HG02943 (cell line): ENCODE data around the gene CD3E.
"Not testable (repeated sequence)": the region's sequence is repeated elsewhere in the genome, so short reads cannot be mapped to it uniquely, and the experiment has no call there.

Experiments
- ATAC-seq: cut with Tn5 transposase; IDR thresholded peaks from one replicate; pipeline ENCODE4 v1.9.1; 2021; ENCODE audit warnings: mild to moderate bottlenecking, low read depth, moderate library complexity; ENCODE audit not compliant: unreplicated experiment

Gene CD3E

DNA sequence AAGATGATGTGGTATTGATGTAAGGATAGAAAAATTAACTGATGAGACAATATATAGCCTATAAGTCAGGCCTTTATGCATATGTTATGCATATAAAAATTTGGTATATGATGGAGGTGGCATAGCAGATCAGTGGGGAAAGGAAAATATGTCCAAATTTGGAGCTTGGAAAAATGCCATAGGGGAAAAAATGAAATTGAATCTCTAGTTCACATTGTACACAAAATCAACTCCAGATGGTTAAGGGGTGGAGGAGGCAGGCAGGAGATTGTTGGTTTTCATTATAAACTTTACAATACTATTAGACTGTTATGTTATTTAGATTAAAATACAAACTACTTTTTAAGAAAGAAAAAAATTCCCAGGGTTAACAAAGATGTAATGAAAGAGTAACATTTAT is 15.1 kb upstream of the CD3E start:
- no peak for ATAC-seq

- ATAC-seq = no peak
Measured at GRCh38 chr11:118290923-118291322, 13.6 kb upstream of the CD3E start.

DNA sequence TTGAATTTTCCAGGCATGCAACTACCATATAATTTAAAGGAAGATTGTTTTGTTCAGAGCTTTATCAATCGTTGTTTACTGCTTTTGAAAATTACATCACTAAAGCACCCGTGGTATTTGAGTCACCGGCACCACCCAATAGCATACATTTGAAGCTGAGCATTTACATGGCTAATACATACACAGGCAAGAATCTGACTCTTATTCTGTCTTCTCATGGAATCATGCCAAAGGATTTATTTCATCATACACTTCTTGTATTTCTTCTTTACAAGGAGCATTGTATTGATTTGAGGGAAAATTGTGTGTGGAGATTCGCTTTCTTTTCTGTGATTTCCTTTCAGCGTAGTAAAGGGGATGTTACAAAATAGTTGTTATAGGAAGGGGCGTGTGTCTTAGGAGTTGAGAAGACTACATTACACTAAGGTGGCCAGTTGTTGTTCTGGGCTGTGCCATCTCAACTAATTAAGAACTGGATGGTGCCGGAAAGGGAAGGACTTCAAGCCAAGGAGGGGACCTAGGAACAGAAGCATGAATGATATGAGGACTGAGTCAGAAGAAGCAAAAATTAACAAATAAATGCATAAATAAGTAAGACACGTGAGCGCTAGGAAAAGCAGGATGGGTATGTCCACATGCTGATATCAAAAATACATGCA is 12.9 kb upstream of the CD3E start:
- ATAC-seq = no peak

DNA sequence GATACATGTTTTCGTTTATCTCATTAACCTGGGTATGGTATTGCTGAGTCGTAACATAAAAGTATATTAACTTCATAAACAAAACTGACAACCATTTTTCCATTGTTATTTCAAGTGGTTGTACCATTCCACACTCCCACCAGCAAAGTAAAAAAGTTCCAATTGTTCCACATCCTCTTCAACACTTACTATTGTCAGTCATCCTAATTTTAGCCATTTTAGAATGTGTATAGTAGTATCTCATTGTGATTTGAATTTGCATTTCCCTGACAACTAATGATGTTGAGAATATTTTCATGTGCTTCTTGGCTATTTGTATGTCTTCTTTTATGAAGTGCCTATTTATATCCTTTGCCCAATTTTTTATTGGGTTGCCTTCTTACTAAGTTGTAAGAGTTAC is 10.5 kb upstream of the CD3E start:
- no peak for ATAC-seq

GRCh38 chr11:118295199-118295598 is 9.3 kb upstream of the CD3E start:
- no peak for ATAC-seq

- ATAC-seq = no peak
Measured at GRCh38 chr11:118295815-118296454, 8.6 kb upstream of the CD3E start.

- ATAC-seq = no peak
Measured at GRCh38 chr11:118301600-118302195, 2.8 kb upstream of the CD3E start.

DNA sequence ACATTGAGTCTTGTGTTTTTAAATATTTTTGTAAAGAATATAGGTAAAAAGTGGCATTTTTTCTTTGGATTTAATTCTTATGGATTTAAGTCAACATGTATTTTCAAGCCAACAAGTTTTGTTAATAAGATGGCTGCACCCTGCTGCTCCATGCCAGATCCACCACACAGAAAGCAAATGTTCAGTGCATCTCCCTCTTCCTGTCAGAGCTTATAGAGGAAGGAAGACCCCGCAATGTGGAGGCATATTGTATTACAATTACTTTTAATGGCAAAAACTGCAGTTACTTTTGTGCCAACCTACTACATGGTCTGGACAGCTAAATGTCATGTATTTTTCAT is 333 bp upstream of the CD3E start:
- no peak for ATAC-seq

DNA sequence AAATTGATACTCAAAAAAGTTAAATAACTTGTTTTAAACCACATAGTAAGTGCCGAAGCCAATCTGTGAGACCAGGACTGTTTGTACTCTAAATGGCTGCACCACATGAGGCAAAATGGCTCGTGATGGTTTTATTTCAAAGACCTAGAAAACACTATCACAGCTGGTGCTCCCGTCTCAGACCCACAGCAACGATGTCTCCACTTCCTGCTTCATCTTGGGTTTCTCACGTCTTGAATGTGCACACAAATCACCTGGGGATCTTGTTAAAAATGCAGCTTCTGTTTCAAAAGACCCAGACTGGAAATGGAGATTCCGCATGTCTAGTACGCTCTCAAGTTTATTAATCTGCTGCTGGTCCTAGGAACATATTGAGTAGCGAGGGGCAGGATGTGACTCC is 1.2 kb downstream of the CD3E start:
- ATAC-seq = no peak

DNA sequence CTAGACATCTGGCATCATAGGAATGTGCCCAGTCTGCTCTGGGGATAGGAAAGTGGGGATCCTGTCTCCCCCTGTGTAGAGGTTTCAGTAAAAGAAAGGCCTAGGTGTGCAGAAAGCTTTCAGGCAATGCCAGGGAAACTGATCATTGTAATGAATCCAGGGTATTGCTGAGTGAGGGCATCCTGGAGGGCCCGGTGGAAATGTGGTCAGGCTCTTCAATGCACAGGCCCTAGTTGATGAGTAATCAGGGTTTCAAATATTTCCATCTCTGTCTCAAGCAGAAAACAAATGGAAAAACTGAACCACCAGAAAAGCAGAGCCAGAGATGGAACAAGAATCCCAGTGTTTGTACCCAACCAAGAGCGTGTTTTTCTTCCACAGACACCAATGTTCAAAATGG is 2.0 kb downstream of the CD3E start:
- ATAC-seq = no peak

DNA sequence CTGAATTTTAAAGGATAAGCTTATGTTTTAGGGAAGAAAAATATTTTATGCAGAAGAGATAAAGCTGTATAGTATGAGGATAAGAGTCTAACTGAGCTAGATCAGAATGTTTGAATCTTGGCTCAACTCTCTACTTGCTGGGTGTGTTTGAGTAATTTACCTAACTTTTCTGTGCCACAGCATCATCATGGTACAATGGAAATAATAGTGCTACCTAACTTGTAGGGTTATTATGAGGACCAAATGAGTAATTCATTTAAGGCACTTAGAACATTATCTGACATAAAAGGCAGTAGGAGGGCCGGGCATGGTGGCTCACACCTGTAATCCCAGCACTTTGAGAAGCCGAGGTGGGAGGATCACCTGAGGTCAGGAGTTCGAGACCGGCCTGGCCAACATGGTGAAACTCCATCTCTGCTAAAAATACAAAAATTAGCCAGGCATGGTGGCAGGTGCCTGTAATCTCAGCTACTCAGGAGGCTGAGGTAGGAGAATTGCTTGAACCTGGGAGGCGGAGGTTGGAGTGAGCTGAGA is 4.5 kb downstream of the CD3E start:
- not testable (repeated sequence) for ATAC-seq

- no peak for ATAC-seq
Measured at GRCh38 chr11:118310271-118310670, 5.7 kb downstream of the CD3E start.

DNA sequence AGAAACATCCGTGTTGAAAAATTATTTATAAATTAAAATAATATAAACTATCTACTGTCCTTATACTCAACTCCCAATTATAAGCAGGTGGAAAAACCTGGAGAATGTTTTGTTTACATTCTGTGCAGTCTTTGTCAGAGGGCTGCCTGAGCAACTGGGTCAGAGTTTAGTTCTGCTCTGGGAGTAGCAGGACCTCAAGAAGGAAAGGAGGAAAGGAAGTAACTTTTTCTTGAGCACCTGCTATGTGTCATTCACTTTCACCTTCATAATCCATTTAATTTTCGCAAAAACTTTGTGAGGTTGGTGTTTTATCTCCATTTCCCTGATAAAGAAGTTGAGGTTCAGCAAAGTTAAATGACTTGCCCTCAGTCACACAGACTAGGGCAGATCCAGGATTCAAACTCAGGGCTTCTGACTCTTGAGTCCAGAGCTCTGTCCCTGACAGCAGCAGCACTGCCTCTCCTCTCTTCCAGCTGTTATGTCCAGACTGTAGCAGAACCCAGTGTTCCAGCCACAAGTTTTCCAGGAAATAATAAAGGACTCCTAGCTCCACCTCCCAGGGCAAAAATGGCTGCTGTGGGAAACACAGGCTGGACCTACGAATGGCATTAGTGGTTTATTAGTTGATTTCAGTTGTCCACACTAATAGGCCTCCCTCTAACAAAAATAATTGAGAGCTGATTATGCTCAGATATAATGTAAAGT is 6.4 kb downstream of the CD3E start:
- no peak for ATAC-seq

DNA sequence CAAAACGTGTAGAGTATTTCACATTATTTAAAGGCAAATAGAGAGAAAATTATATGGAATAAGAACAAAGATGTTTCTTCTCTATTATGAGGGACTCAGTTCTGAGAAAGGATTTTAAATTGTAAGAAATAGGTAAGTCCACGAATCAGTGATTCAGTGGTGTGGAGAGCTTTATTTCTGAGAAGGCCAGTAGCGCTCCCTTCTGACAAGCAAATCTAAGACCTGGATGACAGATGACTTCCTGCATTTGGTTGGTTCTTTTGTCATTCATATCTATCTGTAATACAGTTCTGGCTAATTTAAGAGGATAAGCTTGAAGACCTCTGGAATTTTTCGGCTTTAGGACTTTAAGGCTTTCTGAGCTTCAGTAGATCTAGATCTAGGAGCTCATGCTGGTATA is 7.0 kb downstream of the CD3E start:
- no peak for ATAC-seq

DNA sequence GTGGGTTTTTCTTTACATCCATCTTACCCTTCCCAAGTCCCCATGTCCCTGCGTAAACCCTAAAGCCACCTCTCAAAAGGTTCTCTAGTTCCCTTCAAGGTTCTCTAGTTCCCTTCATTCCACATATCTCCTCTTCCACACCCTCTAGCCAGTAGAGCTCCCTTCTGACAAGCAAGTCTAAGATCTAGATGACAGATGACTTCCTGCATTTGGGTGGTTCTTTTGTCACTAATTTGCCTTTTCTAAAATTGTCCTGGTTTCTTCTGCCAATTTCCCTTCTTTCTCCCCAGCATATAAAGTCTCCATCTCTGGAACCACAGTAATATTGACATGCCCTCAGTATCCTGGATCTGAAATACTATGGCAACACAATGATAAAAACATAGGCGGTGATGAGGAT is 7.8 kb downstream of the CD3E start:
- no peak for ATAC-seq

- no peak for ATAC-seq
Measured at GRCh38 chr11:118313242-118313641, 8.7 kb downstream of the CD3E start.

- no peak for ATAC-seq
Measured at GRCh38 chr11:118314988-118315411, 10.5 kb downstream of the CD3E start.

- ATAC-seq = no peak
Measured at GRCh38 chr11:118318124-118318523, 13.6 kb downstream of the CD3E start.

- ATAC-seq = no peak
Measured at GRCh38 chr11:118318581-118319336, 14.2 kb downstream of the CD3E start.

DNA sequence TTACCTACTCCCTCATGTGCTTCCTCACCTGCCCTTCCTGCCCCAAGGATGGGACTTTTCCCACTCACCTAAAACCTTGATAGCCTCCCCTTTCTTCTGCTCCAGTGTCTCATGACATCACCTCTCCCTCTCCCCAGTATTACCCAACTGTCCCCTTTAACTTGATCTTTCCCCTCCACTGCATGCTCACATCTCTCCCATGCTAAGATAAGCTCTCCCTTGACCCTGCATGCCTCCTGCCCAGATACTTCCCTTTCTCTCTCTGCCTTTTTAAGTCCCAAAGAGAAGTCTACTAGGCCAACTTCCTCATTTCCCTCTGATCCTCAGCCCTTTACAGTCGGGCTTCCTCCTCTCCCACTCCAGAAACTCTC is 14.8 kb downstream of the CD3E start:
- ATAC-seq = no peak

DNA sequence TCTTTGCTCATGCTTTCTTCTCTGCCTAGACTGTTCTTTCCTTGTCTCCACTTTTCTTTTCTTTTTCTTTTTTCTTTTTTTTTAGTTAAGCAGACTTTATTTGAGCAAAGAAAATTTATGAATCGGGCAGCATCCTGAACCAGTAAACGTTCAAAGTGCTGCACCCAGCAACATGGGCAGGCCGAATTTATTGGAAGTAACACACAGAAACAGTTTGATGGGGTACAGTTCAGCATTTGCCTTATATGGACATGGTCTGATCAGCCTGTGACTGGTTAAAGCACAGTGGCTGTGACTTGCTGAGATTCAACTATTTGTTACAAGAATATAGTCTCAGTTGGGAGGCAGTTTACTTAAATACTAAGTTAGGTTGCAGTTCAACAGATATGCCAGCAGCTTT is 16.0 kb downstream of the CD3E start:
- no peak for ATAC-seq
